ENCODE data around the gene ANKRD13D. TPM values are rescaled to one million over a fixed set of nuclear protein-coding genes. Genes with fewer than 3 reads are reported as not detected.

The ANKRD13D gene
- total RNA-seq, 1 donor, result 34.4 TPM

DNA sequence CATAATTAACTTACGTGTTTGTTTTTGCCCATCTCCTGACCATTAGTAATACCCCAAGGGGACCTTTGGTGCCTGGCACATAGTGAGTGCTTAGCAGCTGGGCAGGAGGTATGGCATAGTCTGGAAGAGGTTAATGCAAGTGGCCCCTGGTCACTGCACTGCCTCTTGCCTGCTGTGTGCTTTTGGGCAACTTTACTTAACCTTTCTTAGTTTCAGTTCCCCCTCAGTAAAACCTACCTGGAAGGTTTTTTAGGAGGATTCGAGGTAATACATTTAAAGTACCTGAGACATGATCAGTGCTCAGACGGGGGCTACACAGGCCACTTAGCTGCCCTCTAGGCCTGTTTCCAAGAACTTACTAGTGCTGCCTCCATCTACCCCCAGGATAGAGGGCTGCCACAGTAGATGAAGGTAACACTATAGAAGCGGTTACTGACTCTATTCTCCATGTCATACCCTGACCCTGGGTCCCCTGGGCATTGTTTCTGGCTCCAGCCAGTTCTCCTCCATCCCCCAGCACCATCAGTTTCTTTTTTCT, 60.9 kb downstream of the ANKRD13D start:
- peaks cover 3% of the 10 kb centered on the region for H4K20me1 ChIP-seq (ENCODE audit: insufficient read depth, low read length)
- TF ChIP-seq, protein P1, sequence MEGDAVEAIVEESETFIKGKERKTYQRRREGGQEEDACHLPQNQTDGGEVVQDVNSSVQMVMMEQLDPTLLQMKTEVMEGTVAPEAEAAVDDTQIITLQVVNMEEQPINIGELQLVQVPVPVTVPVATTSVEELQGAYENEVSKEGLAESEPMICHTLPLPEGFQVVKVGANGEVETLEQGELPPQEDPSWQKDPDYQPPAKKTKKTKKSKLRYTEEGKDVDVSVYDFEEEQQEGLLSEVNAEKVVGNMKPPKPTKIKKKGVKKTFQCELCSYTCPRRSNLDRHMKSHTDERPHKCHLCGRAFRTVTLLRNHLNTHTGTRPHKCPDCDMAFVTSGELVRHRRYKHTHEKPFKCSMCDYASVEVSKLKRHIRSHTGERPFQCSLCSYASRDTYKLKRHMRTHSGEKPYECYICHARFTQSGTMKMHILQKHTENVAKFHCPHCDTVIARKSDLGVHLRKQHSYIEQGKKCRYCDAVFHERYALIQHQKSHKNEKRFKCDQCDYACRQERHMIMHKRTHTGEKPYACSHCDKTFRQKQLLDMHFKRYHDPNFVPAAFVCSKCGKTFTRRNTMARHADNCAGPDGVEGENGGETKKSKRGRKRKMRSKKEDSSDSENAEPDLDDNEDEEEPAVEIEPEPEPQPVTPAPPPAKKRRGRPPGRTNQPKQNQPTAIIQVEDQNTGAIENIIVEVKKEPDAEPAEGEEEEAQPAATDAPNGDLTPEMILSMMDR (IDR thresholded peaks at IDR 0.05; ENCODE audit: extremely low read depth, low read depth, low read length), result no peak
- H3K36me3 ChIP-seq (ENCODE audit: insufficient read depth, low read length), result peaks cover 4% of the 10 kb centered on the region
- H3K79me2 ChIP-seq (ENCODE audit: insufficient read depth, low read length), result peaks cover 12% of the 10 kb centered on the region
- H3K4me1 ChIP-seq (ENCODE audit: insufficient read depth, low read length), result peaks cover 62% of the 10 kb centered on the region
- no peak overlapping the region for H3K4me3 ChIP-seq (ENCODE audit: insufficient read depth, low read length)
- no peak for DNase-seq (ENCODE audit: insufficient read length, low spot score, missing footprints)
- no peaks in the 10 kb centered on the region for H3K9me3 ChIP-seq (ENCODE audit: low read depth, low read length)
- H3K4me2 ChIP-seq (ENCODE audit: insufficient read depth, low read length), result no peak overlapping the region
- H3K27ac ChIP-seq (ENCODE audit: low read depth, low read length), result no peak overlapping the region
- H3K27me3 ChIP-seq (ENCODE audit: insufficient read depth, low read length), result no peaks in the 10 kb centered on the region
- no peak overlapping the region for H2AFZ ChIP-seq (ENCODE audit: low read length)

DNA sequence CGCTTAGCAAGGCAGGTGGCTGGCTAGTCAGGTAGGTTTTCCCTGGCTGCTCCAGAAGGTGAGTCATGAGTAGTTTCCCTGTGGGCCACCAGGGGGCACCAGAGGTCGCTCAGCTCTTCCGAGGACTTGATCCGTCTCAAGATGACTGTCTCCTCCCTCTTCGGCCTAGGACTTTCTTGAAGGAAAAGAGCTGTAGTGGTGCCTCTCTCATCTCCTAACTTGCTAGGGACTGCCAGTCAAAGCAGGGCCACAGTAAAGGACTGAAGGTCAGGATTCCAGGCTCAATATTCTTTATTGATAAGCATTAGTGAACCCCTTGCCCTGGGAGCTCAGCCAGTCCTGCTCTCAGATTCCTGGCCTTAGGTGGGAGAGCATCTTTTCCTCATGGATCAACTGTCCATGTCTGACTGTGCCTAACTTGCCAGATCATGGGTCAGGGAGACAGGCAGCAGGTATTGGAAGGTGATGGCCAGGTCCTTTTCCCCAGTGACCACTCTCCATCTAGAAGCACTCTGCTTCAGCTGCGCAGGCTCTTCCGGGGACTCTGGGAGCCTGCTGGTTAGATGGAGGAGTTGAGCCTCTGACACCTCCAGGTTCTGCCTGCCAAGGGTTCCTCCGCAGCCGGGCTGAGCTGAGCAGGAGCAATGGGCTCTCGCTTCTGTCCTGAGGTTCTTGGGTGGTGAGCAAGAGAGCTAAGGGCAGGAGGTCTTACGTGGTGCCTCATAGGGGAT, 62.3 kb downstream of the ANKRD13D start:
- no peak overlapping the region for H2AFZ ChIP-seq (ENCODE audit: low read length)
- H3K4me1 ChIP-seq (ENCODE audit: insufficient read depth, low read length), result peaks cover 71% of the 10 kb centered on the region
- DNase-seq (ENCODE audit: insufficient read length, low spot score, missing footprints), result peak; percentile 95
- H3K27me3 ChIP-seq (ENCODE audit: insufficient read depth, low read length), result no peaks in the 10 kb centered on the region
- peak overlapping the region; percentile 12 for H3K4me2 ChIP-seq (ENCODE audit: insufficient read depth, low read length)
- H3K4me3 ChIP-seq (ENCODE audit: insufficient read depth, low read length), result no peak overlapping the region
- peaks cover 12% of the 10 kb centered on the region for H3K79me2 ChIP-seq (ENCODE audit: insufficient read depth, low read length)
- peak overlapping the region; percentile 16 for H3K27ac ChIP-seq (ENCODE audit: low read depth, low read length)
- TF ChIP-seq, protein P1 (IDR thresholded peaks at IDR 0.05; ENCODE audit: extremely low read depth, low read depth, low read length), result peak; percentile 94
- H3K36me3 ChIP-seq (ENCODE audit: insufficient read depth, low read length), result peaks cover 4% of the 10 kb centered on the region
- no peaks in the 10 kb centered on the region for H4K20me1 ChIP-seq (ENCODE audit: insufficient read depth, low read length)
- no peaks in the 10 kb centered on the region for H3K9me3 ChIP-seq (ENCODE audit: low read depth, low read length)

Other genes with a start within 250 kb of the ANKRD13D start
- 26.8 and 27.5 TPM in 2 replicates for gene RHOD, start 232.5 kb upstream of the ANKRD13D start, total RNA-seq
- gene KDM2A, start 170.0 kb upstream of the ANKRD13D start, total RNA-seq, result 62.5 and 65.9 TPM in 2 replicates
- gene GRK2, start 22.8 kb upstream of the ANKRD13D start, total RNA-seq, result 21.4 and 23.6 TPM in 2 replicates
- 13.3 and 25.0 TPM in 2 replicates for gene SSH3, start 14.2 kb downstream of the ANKRD13D start, total RNA-seq
- gene POLD4, start 64.2 kb downstream of the ANKRD13D start, total RNA-seq, result 43.3 and 59.4 TPM in 2 replicates
- gene CLCF1, start 84.3 kb downstream of the ANKRD13D start, total RNA-seq, result 6.2 and 6.9 TPM in 2 replicates
- gene RAD9A, start 102.7 kb downstream of the ANKRD13D start, total RNA-seq, result 7.6 and 10.3 TPM in 2 replicates
- gene PPP1CA, start 112.6 kb downstream of the ANKRD13D start, total RNA-seq, result 161 and 169 TPM in 2 replicates
- not detected in 2 replicates for gene TBC1D10C, start 114.8 kb downstream of the ANKRD13D start, total RNA-seq
- under 0.01 TPM in 2 replicates for gene CARNS1, start 126.4 kb downstream of the ANKRD13D start, total RNA-seq
- gene RPS6KB2, start 139.2 kb downstream of the ANKRD13D start, total RNA-seq, result 33.9 and 36.9 TPM in 2 replicates
- under 0.01 and 0.36 TPM in 2 replicates for gene PTPRCAP, start 148.4 kb downstream of the ANKRD13D start, total RNA-seq
- gene CORO1B, start 154.2 kb downstream of the ANKRD13D start, total RNA-seq, result 137 and 140 TPM in 2 replicates
- gene GPR152, start 163.4 kb downstream of the ANKRD13D start, total RNA-seq, result not detected in 2 replicates
- not detected in 2 replicates for gene CABP4, start 166.1 kb downstream of the ANKRD13D start, total RNA-seq
- gene TMEM134, start 179.9 kb downstream of the ANKRD13D start, total RNA-seq, result 15.6 and 29.3 TPM in 2 replicates
- 64.2 and 71.3 TPM in 2 replicates for gene AIP, start 193.7 kb downstream of the ANKRD13D start, total RNA-seq
- 13.3 and 14.1 TPM in 2 replicates for gene PITPNM1, start 216.1 kb downstream of the ANKRD13D start, total RNA-seq
- 6.2 and 10.3 TPM in 2 replicates for gene CDK2AP2, start 218.9 kb downstream of the ANKRD13D start, total RNA-seq
- not detected in 2 replicates for gene CABP2, start 234.1 kb downstream of the ANKRD13D start, total RNA-seq

Data from osteoblast (primary cell).